ENCODE data around the gene PLEKHA8.

Gene PLEKHA8

DNA sequence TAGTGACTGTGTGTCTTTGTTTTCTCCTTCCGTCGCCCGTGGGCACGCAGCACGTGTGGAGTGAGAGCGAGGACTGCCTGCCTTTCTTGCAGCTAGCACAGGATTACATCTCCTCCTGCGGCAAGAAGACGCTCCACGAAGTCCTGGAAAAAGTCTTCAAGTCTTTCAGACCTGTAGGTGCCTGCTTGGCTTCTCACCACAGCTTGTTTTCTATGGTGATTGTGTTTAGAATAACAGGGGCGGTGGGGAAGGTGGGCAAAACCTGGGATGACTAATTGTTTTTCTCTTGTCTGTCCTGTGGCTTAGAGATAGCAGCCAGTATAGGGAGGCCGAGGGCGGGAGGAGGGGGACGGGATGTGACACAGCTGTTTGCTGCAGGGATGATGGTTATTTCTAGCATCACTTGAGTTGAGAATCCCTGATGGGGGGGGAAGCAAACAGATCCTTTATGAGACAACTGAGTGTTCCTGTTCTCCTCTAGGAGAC, 118.0 kb downstream of the PLEKHA8 start:
- no peak for DNase-seq (ENCODE audit: low spot score)

DNA sequence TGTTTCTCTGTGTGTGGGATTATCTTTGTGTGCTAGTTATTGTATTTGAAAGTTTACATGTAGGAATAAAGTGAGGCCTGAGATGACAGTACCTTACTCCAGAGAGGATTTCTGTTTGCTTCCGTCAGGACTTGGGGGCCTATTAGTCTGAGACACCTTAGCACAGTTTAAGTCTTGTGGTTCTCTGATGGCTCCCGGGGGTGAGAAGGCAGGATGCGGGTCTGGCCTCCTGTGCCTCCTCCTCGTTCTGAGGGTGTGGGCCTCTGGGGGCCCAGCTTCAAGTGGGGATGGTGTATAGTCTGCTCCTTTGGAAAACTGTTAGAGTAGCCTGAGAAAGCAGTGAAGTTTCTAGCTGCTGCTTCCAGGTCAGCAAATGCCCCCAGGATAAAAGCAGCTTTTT, 119.0 kb downstream of the PLEKHA8 start:
- DNase-seq (ENCODE audit: low spot score), result no peak

DNA sequence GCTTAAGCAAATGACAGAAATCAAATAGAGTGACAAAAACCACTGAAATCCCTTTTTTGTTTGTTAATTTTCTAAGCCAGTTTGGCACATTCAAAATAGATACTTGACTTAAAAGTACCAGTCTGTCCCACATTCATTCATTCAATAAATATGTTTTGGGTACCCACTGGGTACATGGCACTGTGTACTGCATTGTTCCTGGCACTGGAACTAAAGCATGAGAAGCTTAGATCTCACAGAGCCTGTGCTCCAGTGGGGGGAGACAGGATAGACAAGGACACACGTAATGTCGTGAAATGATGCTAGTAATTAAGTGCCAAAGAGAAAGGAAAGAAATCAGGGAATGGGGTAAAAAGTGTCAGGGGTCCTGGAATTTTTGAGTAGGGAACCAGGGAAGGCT, 119.6 kb downstream of the PLEKHA8 start:
- DNase-seq (ENCODE audit: low spot score), result peak; percentile 91

DNA sequence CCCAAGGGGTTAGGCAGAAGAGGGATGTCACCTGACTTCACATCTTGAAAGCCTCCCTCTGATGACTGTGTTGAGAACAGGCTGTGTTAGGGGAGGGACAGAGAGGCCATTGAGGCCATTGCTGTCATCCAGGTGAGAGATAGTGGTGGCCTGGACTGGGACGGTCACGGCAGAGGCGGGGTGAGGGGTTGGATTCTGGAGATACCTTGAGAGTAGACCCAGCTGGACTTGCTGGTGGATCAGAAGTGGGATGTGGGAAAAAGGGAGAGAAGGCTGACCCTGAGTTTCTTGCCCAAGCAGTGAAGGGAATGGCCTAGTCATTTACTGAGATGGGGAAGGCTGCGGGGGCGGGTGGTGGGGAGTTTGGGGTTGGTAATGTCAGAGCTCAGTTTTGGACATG, 120.2 kb downstream of the PLEKHA8 start:
- DNase-seq (ENCODE audit: low spot score), result no peak

DNA sequence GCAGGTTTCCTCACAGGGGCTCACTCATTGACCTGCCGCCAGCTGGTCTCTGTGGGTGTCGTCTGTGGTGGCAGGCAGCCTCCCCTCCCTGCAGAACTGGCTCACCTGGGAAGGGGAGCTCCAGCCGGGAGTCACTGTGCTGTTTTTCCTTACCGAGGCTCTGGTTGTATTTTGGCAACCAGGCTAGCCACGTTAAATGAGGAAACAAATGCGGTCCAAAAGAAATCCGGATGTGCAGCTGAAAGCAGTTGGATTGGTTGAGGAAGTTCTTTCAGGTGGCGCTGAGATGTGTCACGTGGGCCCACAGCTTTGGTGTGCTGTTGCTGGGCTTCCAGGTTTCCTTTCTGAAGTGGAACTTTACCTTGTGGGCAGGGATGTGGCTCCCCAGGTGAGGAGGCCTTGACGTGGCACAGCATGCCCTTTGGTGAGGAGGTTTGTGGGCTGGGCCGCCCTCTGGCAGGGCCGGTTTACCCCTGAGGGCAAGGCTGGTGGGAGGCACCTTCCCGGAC, 120.8 kb downstream of the PLEKHA8 start:
- peak; percentile 75 for DNase-seq (ENCODE audit: low spot score)

DNA sequence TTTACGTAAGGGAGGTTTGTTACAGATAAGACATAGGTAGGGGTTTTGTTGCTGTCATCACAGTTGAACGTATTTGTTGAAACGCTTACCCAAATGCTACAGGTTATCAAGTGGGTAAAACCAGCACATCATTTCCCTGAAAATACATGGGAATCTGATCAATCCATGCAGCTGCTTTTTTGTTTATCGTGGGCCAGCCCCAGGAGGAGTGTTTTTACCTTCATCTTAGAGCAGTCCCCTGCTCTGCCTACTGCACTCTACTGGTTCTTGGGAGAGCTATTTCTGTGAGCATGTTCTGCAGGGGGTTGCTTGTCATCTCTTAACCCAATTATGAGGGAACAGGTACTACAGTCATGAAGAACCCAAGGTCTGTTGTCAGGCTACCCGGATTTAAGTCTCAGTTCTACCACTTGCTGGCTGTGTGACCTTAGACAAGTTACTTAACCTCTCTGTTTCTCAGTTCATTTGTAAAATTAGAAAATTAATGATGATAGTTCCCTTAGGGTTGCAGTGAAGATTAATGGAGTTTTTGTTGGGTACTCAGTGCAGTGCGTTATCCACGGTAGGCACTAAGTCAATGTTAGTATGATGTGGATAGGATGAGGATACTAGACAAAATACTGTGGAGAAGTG, 121.5 kb downstream of the PLEKHA8 start:
- no peak for DNase-seq (ENCODE audit: low spot score)

DNA sequence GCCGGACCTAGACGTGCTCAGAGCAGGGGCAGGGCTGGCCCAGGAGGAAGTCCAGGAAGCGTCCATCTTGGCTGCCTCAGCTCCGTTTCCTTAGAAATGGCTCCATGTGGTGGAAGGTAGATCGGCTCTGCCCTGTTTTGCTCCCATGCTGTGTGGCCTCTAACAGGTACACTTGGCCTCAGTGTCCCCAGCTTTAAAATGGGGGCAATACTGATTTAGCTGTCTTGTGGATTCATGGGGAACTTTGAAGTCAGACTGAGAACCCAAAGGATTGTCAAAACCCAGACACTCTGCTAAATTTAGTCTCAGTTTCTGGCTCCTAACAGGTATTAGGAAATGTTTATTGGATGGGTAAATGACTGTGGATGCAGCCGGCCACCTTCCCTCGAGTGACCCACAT, 122.5 kb downstream of the PLEKHA8 start:
- no peak for DNase-seq (ENCODE audit: low spot score)

DNA sequence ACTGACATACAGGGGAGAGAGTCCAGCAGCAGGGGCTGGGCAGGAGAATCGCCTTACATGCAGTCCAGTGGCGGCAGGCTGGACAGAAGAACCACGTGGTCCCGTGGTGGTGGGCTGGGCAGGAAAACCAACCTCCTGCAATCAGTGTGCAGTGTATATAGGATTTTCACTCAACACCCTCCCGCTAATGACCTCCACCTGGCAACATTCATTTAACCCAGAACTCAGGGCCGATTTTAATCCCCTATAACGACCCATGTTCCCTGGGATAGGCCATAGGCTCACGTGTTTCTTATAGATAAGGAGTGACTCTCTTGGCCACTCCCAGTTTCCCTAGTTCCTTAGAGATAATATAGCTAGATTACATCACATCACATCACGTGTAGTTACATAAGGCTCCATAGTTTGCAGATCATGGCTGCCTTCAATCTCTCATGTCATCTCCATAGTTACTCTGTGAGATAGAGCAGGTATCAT, 125.9 kb downstream of the PLEKHA8 start:
- no peak for DNase-seq (ENCODE audit: low spot score)

DNA sequence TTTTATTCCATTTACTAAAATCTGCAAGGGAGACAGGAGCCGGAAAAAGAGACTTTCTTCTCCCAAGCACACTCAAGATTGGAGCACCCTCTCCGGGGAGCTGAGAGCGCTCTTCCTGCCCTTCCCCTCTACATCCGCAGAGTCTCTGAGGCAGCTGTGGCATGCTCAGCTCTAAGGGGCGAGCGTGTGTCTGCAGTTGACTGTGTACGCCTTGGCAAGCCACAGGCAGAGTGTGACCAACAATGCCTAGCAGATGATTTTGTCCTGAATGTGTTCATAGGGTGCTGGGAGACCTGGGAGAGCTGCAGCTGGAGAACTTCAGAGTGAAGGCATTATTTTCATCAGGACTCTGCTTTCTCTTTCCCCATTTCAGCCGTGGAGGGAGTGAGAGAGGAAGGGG, 127.3 kb downstream of the PLEKHA8 start:
- peak; percentile 79 for DNase-seq (ENCODE audit: low spot score)

DNA sequence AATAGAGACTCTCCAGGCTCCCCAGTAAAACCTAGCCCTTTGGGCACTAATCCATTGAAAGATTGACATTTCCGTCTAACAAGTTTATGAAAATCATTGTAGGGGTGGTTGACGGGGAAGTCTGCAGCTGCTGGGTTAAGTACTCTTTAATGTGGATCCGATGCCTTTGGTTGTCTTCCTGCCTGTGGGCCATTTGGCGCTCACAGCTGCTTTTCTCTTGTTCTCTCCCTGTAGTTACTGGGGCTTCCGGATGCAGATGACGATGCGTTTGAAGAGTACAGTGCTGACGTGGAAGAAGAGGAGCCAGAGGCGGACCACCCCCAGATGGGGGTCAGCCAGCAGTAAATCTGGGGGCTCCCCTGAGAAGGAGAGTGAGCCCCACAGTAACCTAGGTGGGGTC, 129.0 kb downstream of the PLEKHA8 start:
- DNase-seq (ENCODE audit: low spot score), result no peak

DNA sequence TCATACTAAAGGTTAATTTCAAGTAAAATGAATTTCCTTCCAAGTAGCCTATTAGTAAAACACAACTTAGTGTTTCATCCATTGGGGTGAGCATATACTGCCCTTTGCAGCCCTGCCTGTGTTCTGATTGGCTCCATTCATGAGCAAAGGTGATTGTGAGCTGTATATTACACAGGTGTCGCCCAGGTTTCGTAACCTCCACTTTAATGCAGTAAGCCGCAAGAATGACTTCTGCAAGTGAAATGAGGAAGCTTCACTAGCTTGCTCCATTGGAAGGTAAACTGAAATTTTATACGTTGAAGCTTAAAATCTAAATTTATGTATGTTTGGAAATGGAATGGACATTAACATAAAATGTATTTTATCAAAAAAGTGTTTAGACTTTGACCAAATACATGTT, 131.0 kb downstream of the PLEKHA8 start:
- DNase-seq (ENCODE audit: low spot score), result no peak

DNA sequence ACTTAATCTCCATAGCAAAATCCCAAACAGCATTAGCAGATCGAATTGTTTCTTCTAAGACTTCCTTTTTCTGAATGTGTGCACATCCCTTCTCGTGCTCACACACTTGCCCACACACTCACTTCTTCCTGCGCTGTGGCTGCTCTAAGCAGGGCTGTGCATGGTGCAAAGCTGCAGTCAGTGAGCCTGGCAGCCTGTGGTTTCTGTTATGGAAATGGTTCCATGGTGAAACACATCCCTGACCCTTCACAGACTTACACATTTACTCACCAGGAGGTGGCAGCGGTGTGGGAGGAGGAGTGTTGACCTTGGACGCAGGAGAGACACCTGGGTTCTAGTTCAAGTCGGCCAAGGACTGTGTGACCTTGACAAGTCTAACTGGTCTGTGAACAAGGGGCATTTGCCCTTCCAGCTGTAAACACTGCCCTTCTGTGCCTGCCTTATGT, 131.5 kb downstream of the PLEKHA8 start:
- DNase-seq (ENCODE audit: low spot score), result peak; percentile 70

DNA sequence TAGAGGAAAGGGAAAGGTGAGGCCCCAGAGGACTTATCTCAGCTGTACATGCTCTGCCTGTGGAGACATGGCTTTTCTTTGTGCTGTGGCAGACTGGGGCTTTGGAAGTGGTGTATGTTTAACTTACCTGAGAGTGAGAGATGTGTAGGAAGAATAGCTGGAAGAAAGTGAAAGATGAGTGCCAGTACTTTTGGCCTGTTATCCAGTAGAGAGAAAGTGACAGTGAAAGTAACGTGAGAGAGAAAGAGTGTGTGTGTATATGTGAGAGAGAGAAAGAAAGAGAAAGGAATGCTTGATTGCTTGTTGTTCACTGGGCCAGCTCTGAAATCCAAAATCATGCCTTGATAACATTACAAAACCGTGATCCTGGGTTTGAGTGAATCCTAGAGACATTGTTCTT, 132.1 kb downstream of the PLEKHA8 start:
- DNase-seq (ENCODE audit: low spot score), result no peak

DNA sequence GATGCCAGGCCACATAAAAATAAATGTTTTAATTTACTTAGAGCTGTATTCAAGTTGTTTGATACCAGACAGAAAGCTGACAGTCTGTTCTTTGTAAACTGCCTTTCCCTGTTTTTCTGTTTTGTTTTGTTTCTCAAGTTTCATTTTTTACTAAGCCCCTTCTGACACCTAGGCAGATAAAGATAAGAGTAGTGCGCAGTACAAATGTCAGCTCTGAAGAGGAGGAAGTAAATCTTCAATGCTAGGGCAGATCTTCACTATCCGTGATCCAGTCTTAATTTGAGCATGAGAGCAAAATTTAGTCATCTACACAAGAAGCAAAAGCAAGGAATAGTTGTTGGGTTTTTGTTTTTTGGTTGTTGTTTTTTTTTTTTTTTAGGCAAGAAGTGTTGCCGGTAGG, 133.9 kb downstream of the PLEKHA8 start:
- no peak for DNase-seq (ENCODE audit: low spot score)

DNA sequence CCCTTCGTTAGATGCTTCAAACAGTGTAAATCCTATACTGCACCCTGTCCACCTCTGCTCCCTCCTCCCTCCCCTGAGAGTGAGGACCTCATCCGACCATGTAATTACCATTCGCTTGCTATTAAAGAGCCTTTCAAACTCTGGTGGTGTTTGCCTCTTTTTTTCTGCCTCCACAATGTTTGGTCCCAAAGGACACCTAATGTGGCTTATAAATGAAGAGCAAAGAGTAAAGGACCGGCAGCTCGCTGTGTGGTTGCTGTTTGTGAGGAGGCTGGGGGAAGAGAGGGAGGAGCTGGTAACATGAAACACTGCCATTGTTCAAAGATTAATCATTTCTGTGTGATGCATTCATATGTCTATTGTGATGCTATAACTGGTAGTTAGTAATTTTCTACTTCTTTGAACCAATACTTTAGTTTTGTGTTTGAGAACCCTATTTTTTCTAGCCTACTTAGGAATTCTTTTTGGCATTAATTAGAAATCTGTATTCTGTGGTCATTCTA, 134.5 kb downstream of the PLEKHA8 start:
- DNase-seq (ENCODE audit: low spot score), result peak; percentile 91

DNA sequence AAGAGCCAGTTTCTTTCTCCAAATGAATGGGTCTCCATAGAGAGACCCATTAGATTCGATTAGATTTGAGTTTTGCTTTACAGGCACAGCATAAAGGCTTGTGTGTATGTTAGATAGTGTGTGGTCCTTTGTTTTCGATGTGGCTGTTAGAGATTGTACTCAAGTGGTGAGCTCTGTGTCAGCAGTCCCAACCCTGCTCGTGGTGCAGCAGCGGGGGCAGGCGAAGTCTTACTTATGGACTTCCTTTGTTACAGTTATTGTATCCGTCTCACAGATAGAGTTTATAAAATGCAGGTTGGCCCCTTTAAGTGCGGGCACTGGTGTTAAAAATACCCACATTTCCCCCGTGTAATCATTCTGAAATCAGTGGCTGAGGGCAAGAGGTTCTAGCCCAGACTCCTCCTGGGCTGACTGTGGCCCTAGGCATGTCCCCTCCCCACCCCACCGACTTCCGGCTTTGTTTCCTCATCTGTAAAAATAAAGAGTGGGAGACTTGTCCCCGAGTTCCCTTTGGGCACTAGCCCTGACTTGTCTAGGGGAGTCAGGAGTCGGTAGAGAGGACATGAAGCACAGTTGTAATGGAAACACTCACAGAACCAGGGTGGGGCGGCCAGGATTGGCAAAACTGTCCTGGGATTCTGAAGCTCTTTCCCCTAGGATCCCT, 135.2 kb downstream of the PLEKHA8 start:
- DNase-seq (ENCODE audit: low spot score), result peak; percentile 94

DNA sequence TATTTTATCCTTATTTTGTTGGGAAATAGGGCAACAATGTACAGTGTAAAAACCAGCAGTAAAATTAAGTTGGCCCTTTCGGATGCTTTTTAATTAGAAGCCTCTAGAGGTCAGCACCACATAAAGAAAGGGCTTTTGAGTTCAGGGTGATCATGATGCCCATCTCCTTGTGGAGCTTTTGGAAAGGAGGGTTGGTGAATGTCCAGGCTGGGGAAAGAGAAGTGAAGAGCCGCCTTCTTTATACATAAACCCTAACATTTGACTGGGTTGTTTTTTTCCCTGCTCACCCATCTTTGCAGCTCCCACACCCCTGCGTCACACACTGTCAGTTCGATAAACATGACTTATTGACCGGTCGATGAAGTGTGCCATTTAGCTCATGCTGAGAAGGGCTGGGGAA, 136.4 kb downstream of the PLEKHA8 start:
- peak; percentile 97 for DNase-seq (ENCODE audit: low spot score)

DNA sequence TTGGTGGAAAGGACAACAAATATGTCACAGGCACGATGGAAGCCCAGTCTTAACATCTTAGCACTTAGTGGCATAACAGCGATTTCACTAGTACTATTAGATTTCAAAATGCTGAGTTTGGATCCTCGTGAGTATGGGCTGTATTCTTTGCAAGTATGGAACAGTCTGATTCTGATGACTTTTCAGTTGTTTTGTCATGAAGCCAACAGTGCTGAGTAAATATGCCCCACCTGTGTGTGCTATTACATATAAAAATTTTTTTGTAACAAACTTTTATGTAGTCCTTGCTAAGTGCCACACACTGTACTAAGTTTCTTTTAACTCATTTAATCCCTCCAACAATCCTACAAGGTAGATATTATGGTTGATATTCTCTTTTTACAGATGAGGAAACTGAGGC, 137.4 kb downstream of the PLEKHA8 start:
- no peak for DNase-seq (ENCODE audit: low spot score)

DNA sequence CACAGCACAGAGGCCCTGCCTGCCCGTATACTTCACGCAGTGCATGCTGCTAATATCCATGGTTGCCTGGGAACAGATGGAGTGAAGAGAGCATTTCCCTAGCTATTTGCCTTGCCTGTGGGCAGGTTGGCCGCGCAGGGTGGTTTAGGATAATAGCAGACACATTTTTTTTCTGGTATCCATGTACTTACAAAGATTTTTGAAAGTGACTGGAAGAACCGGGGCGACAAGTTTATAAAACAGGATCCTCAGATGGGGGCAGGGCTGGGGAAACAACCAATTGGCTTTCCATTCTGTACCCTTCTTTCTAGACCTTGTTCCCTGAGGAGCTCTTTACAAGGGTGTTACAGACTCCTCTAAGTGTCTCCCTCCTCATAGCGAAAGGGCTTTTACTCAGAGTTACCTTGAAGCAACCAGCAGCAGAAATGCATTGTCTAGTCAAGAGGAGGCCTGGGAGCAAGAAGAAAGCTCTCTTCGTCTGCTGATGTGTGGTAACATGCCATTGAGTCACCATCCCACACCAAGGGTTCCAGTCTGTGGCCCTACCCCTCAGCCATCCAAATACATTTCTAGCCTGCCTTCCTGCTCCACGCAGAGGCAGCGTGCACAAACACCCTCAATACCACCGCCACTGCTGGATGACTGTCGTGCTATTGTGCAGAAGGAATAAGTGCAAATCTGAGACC, 138.1 kb downstream of the PLEKHA8 start:
- DNase-seq (ENCODE audit: low spot score), result no peak

DNA sequence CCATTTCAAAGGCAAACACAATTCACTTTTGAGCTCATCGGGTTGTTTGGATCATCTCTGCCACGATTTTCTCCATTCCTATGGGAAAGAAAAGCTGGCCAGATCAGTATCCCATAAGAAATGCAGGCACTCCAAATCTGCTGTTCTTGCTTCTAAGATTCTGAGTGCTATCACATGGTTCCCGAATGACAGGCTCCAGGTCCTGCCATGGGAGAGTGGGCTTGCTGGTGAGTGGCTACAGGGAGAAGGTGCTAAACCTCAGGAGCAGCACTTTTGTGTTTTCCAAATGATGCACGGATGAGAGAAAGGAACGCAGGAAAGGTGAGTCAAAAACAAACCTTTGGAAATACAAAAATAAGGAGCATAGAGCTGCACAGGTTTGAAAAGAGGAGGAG, 138.6 kb downstream of the PLEKHA8 start:
- DNase-seq (ENCODE audit: low spot score), result no peak

DNA sequence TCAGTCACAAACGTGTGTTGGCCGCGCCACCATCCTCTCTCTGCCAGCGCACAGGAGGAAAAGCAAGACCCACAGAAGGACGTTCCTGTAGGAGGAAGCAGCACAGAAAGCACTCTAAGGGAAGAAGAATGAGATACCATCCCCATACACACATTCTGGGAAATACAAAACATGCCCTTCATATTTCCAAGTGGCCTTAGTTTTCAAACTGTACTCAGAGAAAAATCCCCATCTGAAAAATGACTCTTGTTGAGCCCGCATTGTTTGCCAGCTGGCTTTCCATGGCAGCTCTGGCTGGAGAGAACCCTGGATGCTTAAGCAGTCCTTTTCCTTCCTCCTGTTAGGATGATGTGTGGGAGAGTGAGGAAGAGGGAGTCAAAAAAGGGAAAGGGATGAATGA, 139.7 kb downstream of the PLEKHA8 start:
- DNase-seq (ENCODE audit: low spot score), result no peak

DNA sequence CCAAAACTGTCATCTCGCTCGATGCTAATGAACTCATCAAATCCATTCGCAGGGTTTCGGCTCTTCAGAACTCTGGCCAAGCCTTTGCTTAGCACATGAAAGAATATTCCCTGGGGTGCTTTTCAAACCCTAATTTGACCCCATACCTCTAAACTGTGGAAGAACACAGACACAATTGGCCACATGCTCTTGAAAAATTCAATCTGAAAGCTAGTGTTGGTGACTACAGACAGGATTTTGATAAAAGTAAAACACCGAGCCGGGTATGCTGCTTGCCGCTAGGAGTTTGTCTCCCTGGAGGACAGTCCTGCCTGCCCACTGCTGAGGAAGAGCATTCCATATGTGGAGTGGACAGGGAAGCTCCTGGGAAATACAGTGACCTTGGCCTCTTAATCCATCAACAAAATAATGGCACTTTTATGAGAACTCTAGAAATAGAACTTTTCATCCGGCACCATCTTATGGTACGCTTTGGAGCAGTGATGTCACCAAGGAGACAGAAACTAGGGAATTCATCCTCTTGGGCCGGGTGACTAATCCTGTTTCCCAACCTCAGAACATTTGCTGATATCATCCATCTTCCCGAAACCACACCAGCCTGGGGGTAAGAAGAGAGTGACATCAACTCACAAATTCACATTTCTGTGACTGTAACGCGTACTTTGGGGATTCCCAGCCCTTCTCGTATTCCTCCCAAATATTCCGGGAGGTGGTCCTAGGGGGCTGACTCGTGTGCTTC, 140.8 kb downstream of the PLEKHA8 start:
- DNase-seq (ENCODE audit: low spot score), result no peak
